Stomach smooth muscle (tissue), 2 donors: ENCODE data around the gene RPL3.
A peak's percentile ranks its signal among the peaks of the same experiment; 100 is the strongest.

Experiments
- H3K27ac ChIP-seq: one replicate; pipeline ENCODE4 v1.7.0; 2013; ENCODE audit warnings: mild to moderate bottlenecking, low read length, inconsistent platforms
- H3K27me3 ChIP-seq, 2 donors: one replicate each; pipeline ENCODE4 v1.7.0; 2013; ENCODE audit warnings: low read length in 2 of 2; ENCODE audit not compliant: insufficient read depth in 2 of 2, control insufficient read depth in 1 of 2
- H3K36me3 ChIP-seq, 2 donors: one replicate each; pipeline ENCODE4 v1.7.0; 2013; ENCODE audit warnings: low read length in 2 of 2; ENCODE audit not compliant: control insufficient read depth in 2 of 2, insufficient read depth in 2 of 2
- H3K4me1 ChIP-seq: one replicate; pipeline ENCODE4 v1.7.0; 2013; ENCODE audit warnings: low read length; ENCODE audit not compliant: control insufficient read depth, insufficient read depth
- H3K4me3 ChIP-seq, 2 donors: one replicate each; pipeline ENCODE4 v1.7.0; 2013; ENCODE audit warnings: low read length in 2 of 2
- H3K9ac ChIP-seq, 2 donors: one replicate each; pipeline ENCODE4 v1.7.0; 2013; ENCODE audit warnings: low read length in 2 of 2, mild to moderate bottlenecking in 1 of 2
- H3K9me3 ChIP-seq, 2 donors: one replicate each; pipeline ENCODE4 v1.7.0; 2013; ENCODE audit warnings: low read length in 2 of 2; ENCODE audit not compliant: control insufficient read depth in 2 of 2
- donor health status: healthy.
- donor health status: Pancreatic carcinoma.

Gene RPL3

GRCh38 chr22:39319284-39320022 is at the start of gene RPL3:
Gene RPL3, minus strand, starts transcription at chr22:39319623. Its CDS starts 26 bp downstream, at chr22:39319597.
- peak within 1 kb of the TSS; percentile 99 for H3K9ac ChIP-seq
- H3K9me3 ChIP-seq = no peaks in the 10 kb centered on the region
- peak within 1 kb of the TSS; percentile 93 to 94 for H3K4me3 ChIP-seq
- peaks cover 42% of the 10 kb centered on the region for H3K4me1 ChIP-seq
- H3K27me3 ChIP-seq = no peaks in the 10 kb centered on the region
- H3K36me3 ChIP-seq = peaks cover 35 to 36% of the 10 kb centered on the region in 2 donors
- peak within 1 kb of the TSS; percentile 97 for H3K27ac ChIP-seq

GRCh38 chr22:39369186-39369585 is 49.8 kb upstream of the RPL3 start:
- Histone ChIP-seq H3K27me3 (no peaks in the 10 kb centered on the region), H3K4me1 (peaks cover 7% of the 10 kb centered on the region), H3K4me3 (no peak overlapping the region), H3K9me3 (peaks cover 0 to 4% of the 10 kb centered on the region in 2 donors), H3K27ac (no peak overlapping the region), H3K36me3 (peaks cover 0 to 7% of the 10 kb centered on the region in 2 donors), H3K9ac (no peak overlapping the region)

- no peak overlapping the region for H3K4me3 ChIP-seq
- no peaks in the 10 kb centered on the region for H3K27me3 ChIP-seq
- peaks cover 11% of the 10 kb centered on the region for H3K4me1 ChIP-seq
- H3K9ac ChIP-seq = no peak overlapping the region
- peaks cover 0 to 7% of the 10 kb centered on the region in 2 donors for H3K36me3 ChIP-seq
- no peak overlapping the region for H3K27ac ChIP-seq
- H3K9me3 ChIP-seq = peaks cover 0 to 4% of the 10 kb centered on the region in 2 donors
Measured at GRCh38 chr22:39368461-39368911, 49.1 kb upstream of the RPL3 start.

- H3K27me3 ChIP-seq = no peaks in the 10 kb centered on the region
- H3K9ac ChIP-seq = no peak overlapping the region
- H3K9me3 ChIP-seq = peaks cover 0 to 4% of the 10 kb centered on the region in 2 donors
- H3K4me3 ChIP-seq = no peak overlapping the region
- H3K36me3 ChIP-seq = peaks cover 0 to 7% of the 10 kb centered on the region in 2 donors
- H3K4me1 ChIP-seq = peaks cover 13% of the 10 kb centered on the region
- no peak overlapping the region for H3K27ac ChIP-seq
Measured at GRCh38 chr22:39367035-39367434, 47.6 kb upstream of the RPL3 start.

GRCh38 chr22:39365492-39365780 is 46.0 kb upstream of the RPL3 start:
- Histone ChIP-seq H3K36me3 (peaks cover 0 to 7% of the 10 kb centered on the region in 2 donors), H3K27ac (no peak overlapping the region), H3K4me1 (peaks cover 13% of the 10 kb centered on the region), H3K27me3 (no peaks in the 10 kb centered on the region), H3K4me3 (no peak overlapping the region), H3K9me3 (no peaks in the 10 kb centered on the region), H3K9ac (no peak overlapping the region)

GRCh38 chr22:39364714-39365491 is 45.5 kb upstream of the RPL3 start:
- Histone ChIP-seq H3K27ac (peak overlapping the region; percentile 11), H3K4me3 (no peak overlapping the region), H3K9ac (peak overlapping the region in 1 of 2 donors; percentile 13), H3K9me3 (no peaks in the 10 kb centered on the region), H3K4me1 (peaks cover 13% of the 10 kb centered on the region), H3K36me3 (peaks cover 0 to 7% of the 10 kb centered on the region in 2 donors), H3K27me3 (no peaks in the 10 kb centered on the region)

- H3K36me3 ChIP-seq = peaks cover 0 to 5% of the 10 kb centered on the region in 2 donors
- H3K27ac ChIP-seq = peak overlapping the region; percentile 11
- H3K27me3 ChIP-seq = no peaks in the 10 kb centered on the region
- peaks cover 13% of the 10 kb centered on the region for H3K4me1 ChIP-seq
- peak overlapping the region in 1 of 2 donors; percentile 6 for H3K9ac ChIP-seq
- no peaks in the 10 kb centered on the region for H3K9me3 ChIP-seq
- H3K4me3 ChIP-seq = no peak overlapping the region
Measured at GRCh38 chr22:39363751-39364515, 44.5 kb upstream of the RPL3 start.

- H3K4me3 ChIP-seq = no peak overlapping the region
- H3K4me1 ChIP-seq = peaks cover 11% of the 10 kb centered on the region
- no peak overlapping the region for H3K9ac ChIP-seq
- no peaks in the 10 kb centered on the region for H3K9me3 ChIP-seq
- H3K27me3 ChIP-seq = no peaks in the 10 kb centered on the region
- no peak overlapping the region for H3K27ac ChIP-seq
- H3K36me3 ChIP-seq = peaks cover 0 to 5% of the 10 kb centered on the region in 2 donors
Measured at GRCh38 chr22:39362932-39363331, 43.5 kb upstream of the RPL3 start.

GRCh38 chr22:39362271-39362670 is 42.8 kb upstream of the RPL3 start:
- peaks cover 11% of the 10 kb centered on the region for H3K4me1 ChIP-seq
- H3K9ac ChIP-seq = no peak overlapping the region
- no peaks in the 10 kb centered on the region for H3K9me3 ChIP-seq
- H3K27me3 ChIP-seq = no peaks in the 10 kb centered on the region
- H3K4me3 ChIP-seq = no peak overlapping the region
- peaks cover 0 to 5% of the 10 kb centered on the region in 2 donors for H3K36me3 ChIP-seq
- no peak overlapping the region for H3K27ac ChIP-seq

GRCh38 chr22:39361496-39361895 is 42.1 kb upstream of the RPL3 start:
- H3K4me1 ChIP-seq = peaks cover 11% of the 10 kb centered on the region
- no peak overlapping the region for H3K27ac ChIP-seq
- H3K4me3 ChIP-seq = no peak overlapping the region
- H3K9me3 ChIP-seq = no peaks in the 10 kb centered on the region
- no peaks in the 10 kb centered on the region for H3K27me3 ChIP-seq
- no peak overlapping the region for H3K9ac ChIP-seq
- no peaks in the 10 kb centered on the region for H3K36me3 ChIP-seq
